Left renal cortex interstitium (tissue), 4 donors: ENCODE results near the gene RCAN1. TPM values are rescaled to one million over a fixed set of nuclear protein-coding genes. Genes with fewer than 3 reads are reported as not detected.

ENCODE experiments used
- DNase-seq, 4 donors: peaks; one replicate each; pipeline ENCODE4 v3.0.0-alpha.2; 2013; ENCODE audit warnings: low read depth in 4 of 4, low spot score in 2 of 4, missing footprints in 1 of 4
- polyA plus RNA-seq, 4 donors: library from polyadenylated mRNA; unstranded; fragments of 120-200 nt; gene quantifications; one replicate each; pipeline ENCODE4 v1.2.1, GENCODE V29; 2013; ENCODE audit not compliant: insufficient read length in 4 of 4

Gene RCAN1
- polyA plus RNA-seq, 4 donors = 30.5 to 39.2 (median 34.2) TPM

GRCh38 chr21:34602061-34602460, 12.9 kb downstream of the RCAN1 start:
- DNase-seq = no peak

- DNase-seq = no peak
Observed at GRCh38 chr21:34599534-34600101, 15.3 kb downstream of the RCAN1 start.

- no peak for DNase-seq
Observed at GRCh38 chr21:34598931-34599400, 15.9 kb downstream of the RCAN1 start.

GRCh38 chr21:34597406-34597805, 17.5 kb downstream of the RCAN1 start:
- DNase-seq = no peak

GRCh38 chr21:34596561-34597271, 18.2 kb downstream of the RCAN1 start:
- no peak for DNase-seq

- no peak for DNase-seq
Observed at GRCh38 chr21:34595457-34595856, 19.5 kb downstream of the RCAN1 start.

GRCh38 chr21:34594566-34595234, 20.2 kb downstream of the RCAN1 start:
- DNase-seq = no peak

- DNase-seq = no peak
Observed at GRCh38 chr21:34593954-34594531, 20.9 kb downstream of the RCAN1 start.

GRCh38 chr21:34593423-34593822, 21.5 kb downstream of the RCAN1 start:
- no peak for DNase-seq

- no peak for DNase-seq
Observed at GRCh38 chr21:34592120-34592955, 22.6 kb downstream of the RCAN1 start.

- DNase-seq = no peak
Observed at GRCh38 chr21:34590520-34590919, 24.4 kb downstream of the RCAN1 start.

GRCh38 chr21:34589511-34590282, 25.2 kb downstream of the RCAN1 start:
- DNase-seq = no peak

- DNase-seq = no peak
Observed at GRCh38 chr21:34583926-34584563, 30.9 kb downstream of the RCAN1 start.

GRCh38 chr21:34582506-34583150, 32.3 kb downstream of the RCAN1 start:
- DNase-seq = peak in 2 of 4 donors; percentile 14 to 37

- DNase-seq = no peak
Observed at GRCh38 chr21:34580181-34580700, 34.7 kb downstream of the RCAN1 start.

- DNase-seq = no peak
Observed at GRCh38 chr21:34579411-34579810, 35.5 kb downstream of the RCAN1 start.

GRCh38 chr21:34576041-34576511, 38.8 kb downstream of the RCAN1 start:
- no peak for DNase-seq
